Transverse colon (tissue), 4 donors: ENCODE measurements around the gene NAA20. TPM values are rescaled to one million over a fixed set of nuclear protein-coding genes. Genes with fewer than 3 reads are reported as not detected.

Experiments
- DNase-seq: peaks from one replicate; pipeline ENCODE4 v3.0.0-alpha.2; 2019
- H3K27ac ChIP-seq, 4 donors: fragments of 200-600 bp; sonication (generic); 2 replicates each; pipeline ENCODE4 v1.5.1; 2016 to 2018; ENCODE audit warnings: inconsistent platforms in 4 of 4
- H3K27me3 ChIP-seq: fragments of 200-600 bp; sonication (generic); 2 replicates; pipeline ENCODE4 v1.5.1; 2017; ENCODE audit warnings: inconsistent platforms
- H3K36me3 ChIP-seq, 4 donors: fragments of 200-600 bp; sonication (generic); 2 replicates each; pipeline ENCODE4 v1.5.1; 2017 to 2019; ENCODE audit warnings: inconsistent platforms in 4 of 4
- H3K4me1 ChIP-seq, 4 donors: fragments of 200-600 bp; sonication (generic); 2 replicates each; pipeline ENCODE4 v1.5.1; 2017 to 2020; ENCODE audit warnings: inconsistent platforms in 4 of 4
- H3K4me3 ChIP-seq, 4 donors: fragments of 200-600 bp; sonication (generic); 1 replicate in 1 of 4; 2 replicates in 3 of 4; pipeline versions ENCODE4 v1.5.1 to v1.6.1; 2017 to 2019; ENCODE audit warnings: inconsistent platforms in 4 of 4
- H3K9me3 ChIP-seq, 2 donors: fragments of 200-600 bp; sonication (generic); 2 replicates each; pipeline ENCODE4 v1.5.1; 2017 to 2019; ENCODE audit warnings: inconsistent platforms in 2 of 2
- CTCF ChIP-seq, 5 experiments: fragments of 200-600 bp in 3 of 5; fragments of 450-650 bp in 2 of 5; sonication (generic) in 3 of 5; IDR thresholded peaks; 1 replicate in 2 of 5; 2 replicates in 3 of 5; pipeline ENCODE4 v1.5.1; 2016 to 2017; ENCODE audit warnings: antibody characterized with exemption in 5 of 5, inconsistent platforms in 3 of 5, mild to moderate bottlenecking in 2 of 5, moderate library complexity in 1 of 5
- EP300 ChIP-seq: sonication (generic); formaldehyde crosslinking; IDR thresholded peaks from one replicate; pipeline ENCODE4 v1.6.1; 2017; ENCODE audit warnings: antibody characterized with exemption, low read depth
- POLR2A ChIP-seq: fragments of 450-650 bp; IDR thresholded peaks from one replicate; pipeline ENCODE4 v1.6.1; 2016; ENCODE audit warnings: antibody characterized with exemption, mild to moderate bottlenecking, moderate library complexity
- POLR2AphosphoS5 ChIP-seq, 3 donors: sonication (generic); formaldehyde crosslinking; IDR thresholded peaks; one replicate each; pipeline ENCODE4 v1.6.1; 2016; ENCODE audit warnings: antibody characterized with exemption in 3 of 3
- WGBS, 2 donors: methylation state at CpG; one replicate each; pipeline ENCODE4 v1.1.5; 2018; ENCODE audit warnings: low coverage in 1 of 2; 5-methylcytosine and 5-hydroxymethylcytosine counted together
- in situ Hi-C, 4 donors: fragments of 200-750 bp; cut with MboI; loops; one replicate each; pipeline versions ENCODE4 v1.15.0 to v1.15.1; 2017; ENCODE audit warnings: low sequenced_read_pairs in 3 of 4, low pct_ligation_motif_present in 1 of 4, low pct_unique_long_range_greater_than_20kb in 1 of 4
- intact Hi-C: fragments of 100-400 bp; cut with DNase I; formaldehyde crosslinking; loops from one replicate; pipeline ENCODE4 v1.15.1; 2023; ENCODE audit warnings: low total_unique reads
- total RNA-seq, 4 donors: library from RNA; depleted of rRNA; stranded (reverse); fragments of >200 nt; gene quantifications; one replicate each; pipeline ENCODE4 v1.1.0, GENCODE V29; 2016

NAA20 gene
- total RNA-seq, 4 donors from 2014 or later = 26.5 to 58.0 (median 32.7) TPM

- Histone ChIP-seq H3K9me3 (no peaks in the 10 kb centered on the region), H3K36me3 (peaks cover 0 to 12% (median 3%) of the 10 kb centered on the region in 4 donors), H3K4me3 (no peak overlapping the region), H3K4me1 (peaks cover 17 to 26% (median 19%) of the 10 kb centered on the region in 4 donors), H3K27ac (no peak overlapping the region), H3K27me3 (no peaks in the 10 kb centered on the region)
- no peak for DNase-seq
- in situ Hi-C loops = no loop called here
- TF ChIP-seq EP300 (no peak), POLR2AphosphoS5 (IDR thresholded peaks at IDR 0.05) (no peak), POLR2A (no peak), CTCF (IDR thresholded peaks at IDR 0.05) (no peak)
- intact Hi-C loops = no loop called here
- 81 to 90% methylated on average over 2 to 11 of the region's 11 CpGs for WGBS, 2 donors
Observed at GRCh38 chr20:20020908-20021307, 3.7 kb downstream of the NAA20 start.

GRCh38 chr20:20021835-20022234 lies 4.7 kb downstream of the NAA20 start:
- 82 to 96% methylated on average over 4 to 7 of the region's 7 CpGs for WGBS, 2 donors

GRCh38 chr20:20022498-20022897 lies 5.3 kb downstream of the NAA20 start:
- in situ Hi-C loops (no loop called here), intact Hi-C loops (no loop called here)
- TF ChIP-seq POLR2A (no peak), CTCF (IDR thresholded peaks at IDR 0.05) (no peak), POLR2AphosphoS5 (IDR thresholded peaks at IDR 0.05) (no peak), EP300 (no peak)
- Histone ChIP-seq H3K27me3 (no peaks in the 10 kb centered on the region), H3K4me3 (no peak overlapping the region), H3K36me3 (peaks cover 0 to 27% (median 3%) of the 10 kb centered on the region in 4 donors), H3K27ac (no peak overlapping the region), H3K9me3 (no peaks in the 10 kb centered on the region), H3K4me1 (peaks cover 14 to 21% (median 19%) of the 10 kb centered on the region in 4 donors)
- DNase-seq = no peak

More at GRCh38 chr20:20021835-20022234, 4.7 kb downstream of the NAA20 start:
- Histone ChIP-seq H3K36me3 (peaks cover 0 to 21% (median 3%) of the 10 kb centered on the region in 4 donors), H3K4me3 (no peak overlapping the region), H3K4me1 (peaks cover 14 to 22% (median 19%) of the 10 kb centered on the region in 4 donors), H3K9me3 (no peaks in the 10 kb centered on the region), H3K27ac (no peak overlapping the region), H3K27me3 (no peaks in the 10 kb centered on the region)
- DNase-seq = no peak
- intact Hi-C loops (no loop called here), in situ Hi-C loops (no loop called here)
- TF ChIP-seq POLR2AphosphoS5 (IDR thresholded peaks at IDR 0.05) (no peak), CTCF (IDR thresholded peaks at IDR 0.05) (no peak)

- Histone ChIP-seq H3K4me3 (no peak overlapping the region), H3K9me3 (no peaks in the 10 kb centered on the region), H3K36me3 (peaks cover 0 to 33% (median 6%) of the 10 kb centered on the region in 4 donors), H3K27me3 (no peaks in the 10 kb centered on the region), H3K27ac (no peak overlapping the region), H3K4me1 (peaks cover 8 to 14% (median 12%) of the 10 kb centered on the region in 4 donors)
- in situ Hi-C loops = no loop called here
- TF ChIP-seq EP300 (no peak), POLR2A (no peak), POLR2AphosphoS5 (IDR thresholded peaks at IDR 0.05) (no peak), CTCF (IDR thresholded peaks at IDR 0.05) (no peak)
- DNase-seq = no peak
- intact Hi-C loops = no loop called here
- 86 to 94% methylated on average over 3 of the region's 3 CpGs for WGBS, 2 donors
Observed at GRCh38 chr20:20023395-20023794, 6.2 kb downstream of the NAA20 start.
